Heart right ventricle (tissue), 16 donors: ENCODE measurements around the gene EBI3. TPM values are rescaled to one million over a fixed set of nuclear protein-coding genes. Genes with fewer than 3 reads are reported as not detected.

ENCODE experiments used
- ATAC-seq, 8 donors: fragments of 200-7000 bp; cut with Tn5 transposase; one replicate each; pipeline ENCODE4 v1.9.1; 2020; ENCODE audit warnings: mild to moderate bottlenecking in 8 of 8, moderate library complexity in 8 of 8, moderate number of reproducible peaks in 1 of 8
- DNase-seq, 2 donors: peaks; one replicate each; pipeline ENCODE4 v3.0.0-alpha.2; 2020
- H3K27ac ChIP-seq, 10 donors: fragments of 200-600 bp; sonication (generic) in 2 of 10; one replicate each; pipeline versions ENCODE4 v1.5.0 to v1.8.0; 2020 to 2022; ENCODE audit warnings: mild to moderate bottlenecking in 3 of 10
- H3K27me3 ChIP-seq, 7 donors: fragments of 200-600 bp; one replicate each; pipeline ENCODE4 v1.8.0; 2021 to 2022; ENCODE audit warnings: mild to moderate bottlenecking in 2 of 7
- H3K36me3 ChIP-seq, 9 donors: fragments of 200-600 bp; sonication (generic) in 1 of 9; one replicate each; pipeline versions ENCODE4 v1.5.0 to v1.8.0; 2020 to 2022; ENCODE audit warnings: mild to moderate bottlenecking in 2 of 9
- H3K4me1 ChIP-seq, 9 donors: fragments of 200-600 bp; sonication (generic) in 1 of 9; one replicate each; pipeline versions ENCODE4 v1.5.0 to v1.8.0; 2020 to 2022; ENCODE audit warnings: mild to moderate bottlenecking in 4 of 9
- H3K4me3 ChIP-seq, 10 donors: fragments of 200-600 bp; sonication (generic) in 2 of 10; one replicate each; pipeline versions ENCODE4 v1.5.0 to v1.8.0; 2020 to 2022; ENCODE audit warnings: mild to moderate bottlenecking in 7 of 10, moderate library complexity in 2 of 10
- H3K9me3 ChIP-seq, 11 donors: fragments of 200-600 bp in 10 of 11; sonication (generic) in 2 of 11; one replicate each; pipeline versions ENCODE4 v1.5.0 to v1.8.0; 2013 to 2022; ENCODE audit warnings: mild to moderate bottlenecking in 2 of 11, control low read depth in 1 of 11, moderate library complexity in 1 of 11
- WGBS, 2 donors: extraction: QIAGEN DNeasy Blood & Tissue Kit; methylation state at CpG; one replicate each; pipeline ENCODE4 v1.1.7; 2013; ENCODE audit warnings: inconsistent platforms in 1 of 2; 5-methylcytosine and 5-hydroxymethylcytosine counted together
- intact Hi-C, 10 donors: fragments of 100-400 bp; cut with DNase I; formaldehyde crosslinking; loops; one replicate each; pipeline versions ENCODE4 v1.11.1 to v1.14.2; 2022
- polyA plus RNA-seq, 2 donors: library from polyadenylated mRNA; stranded (reverse); fragments of 200-250 nt; gene quantifications; one replicate each; pipeline ENCODE4 v1.2.3, GENCODE V29; 2013
- total RNA-seq, 10 donors: library from RNA; stranded (reverse); fragmentation: NEBNext Ultra II Directional in 3 of 10; extraction: Animal tissue kit (Norgen Biotek cat#: 25700) in 3 of 10; gene quantifications; one replicate each; pipeline versions ENCODE4 v1.2.1 to v1.2.4, GENCODE V29; 2021 to 2023
- TF ChIP-seq, protein P1 (sequence below), 9 donors: fragments of 200-600 bp; sonication (generic) in 2 of 9; IDR thresholded peaks; one replicate each; pipeline versions ENCODE4 v1.5.0 to v1.8.0; 2021 to 2022; ENCODE audit warnings: antibody characterized with exemption in 9 of 9, mild to moderate bottlenecking in 5 of 9, moderate library complexity in 1 of 9
- donor health status: Arrhythmogenic right ventricular cardiomyopathy.
- donor health status: ischemic (EF 13 %, LVEDD 7.1; RV severe dilation, severe dysfunction).
- donor health status: healthy with polysubstance abuse.
- donor health status: DM: no; HTN: yes; CAD: no.
- donor health status: DM: no; HTN: no; CAD: no.
- donor health status: ischemic (EF 25% LVEDD 6.9; RV normal size, moderate dysfunction).
- donor health status: ischemic (EF 25% LVEDD 5.7; RV mildly dilated, moderate dysfunction).
- donor health status: healthy.
- donor health status: DM: yes; HTN: yes; CAD: no.
- donor health status: Ischemic cardiomyopathy.
- donor health status: ischemic (EF 35%, LVEDD 5.7; RV mildly dilated, moderate dysfunction).
- donor health status: nonischemic (EF 11% LVEDD 7.7; RV severe dilation, severe dysfunction).
- donor health status: DM: yes; HTN: yes; CAD: no.
- donor health status: PGD.
- donor health status: ischemic (EF 29% LVEDD 5.4; RV normal size, mild dysfunction).
- donor health status: nonischemic (EF 23%, LVEDD 6.1; RV moderate dilation, normal function).

EBI3 gene
- total and polyA plus RNA-seq, 12 donors: 0.49 to 2.4 (median 0.81) TPM; not detected in 4

DNA sequence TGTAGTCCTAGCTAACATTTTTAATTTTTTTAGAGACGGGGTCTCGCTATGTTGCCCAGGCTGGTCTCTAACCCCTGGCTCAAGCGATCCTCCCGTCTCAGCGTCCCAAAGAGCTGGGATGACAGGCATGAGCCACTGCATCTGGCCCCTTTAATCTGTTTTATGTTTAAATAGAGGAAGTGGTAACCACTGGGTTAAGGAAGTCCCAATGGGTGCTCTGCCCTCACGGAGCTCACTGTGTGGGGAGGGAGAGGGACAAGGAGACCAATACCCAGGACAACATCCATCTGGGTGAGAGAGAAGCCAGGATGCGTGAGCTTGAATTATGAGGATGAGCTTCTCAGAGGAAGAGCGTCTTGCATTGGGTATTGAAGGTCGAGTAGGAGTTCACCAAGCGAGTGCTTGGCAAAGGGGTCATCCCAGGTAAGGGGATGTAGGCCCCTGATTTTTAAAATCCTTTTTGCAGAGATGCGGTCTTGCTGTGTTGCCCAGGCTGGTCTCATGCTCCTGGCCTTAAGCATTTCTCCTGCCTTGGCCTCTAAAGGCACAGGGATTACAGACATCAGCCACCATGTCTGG is 31.4 kb downstream of the EBI3 start:
- TF ChIP-seq, protein P1, sequence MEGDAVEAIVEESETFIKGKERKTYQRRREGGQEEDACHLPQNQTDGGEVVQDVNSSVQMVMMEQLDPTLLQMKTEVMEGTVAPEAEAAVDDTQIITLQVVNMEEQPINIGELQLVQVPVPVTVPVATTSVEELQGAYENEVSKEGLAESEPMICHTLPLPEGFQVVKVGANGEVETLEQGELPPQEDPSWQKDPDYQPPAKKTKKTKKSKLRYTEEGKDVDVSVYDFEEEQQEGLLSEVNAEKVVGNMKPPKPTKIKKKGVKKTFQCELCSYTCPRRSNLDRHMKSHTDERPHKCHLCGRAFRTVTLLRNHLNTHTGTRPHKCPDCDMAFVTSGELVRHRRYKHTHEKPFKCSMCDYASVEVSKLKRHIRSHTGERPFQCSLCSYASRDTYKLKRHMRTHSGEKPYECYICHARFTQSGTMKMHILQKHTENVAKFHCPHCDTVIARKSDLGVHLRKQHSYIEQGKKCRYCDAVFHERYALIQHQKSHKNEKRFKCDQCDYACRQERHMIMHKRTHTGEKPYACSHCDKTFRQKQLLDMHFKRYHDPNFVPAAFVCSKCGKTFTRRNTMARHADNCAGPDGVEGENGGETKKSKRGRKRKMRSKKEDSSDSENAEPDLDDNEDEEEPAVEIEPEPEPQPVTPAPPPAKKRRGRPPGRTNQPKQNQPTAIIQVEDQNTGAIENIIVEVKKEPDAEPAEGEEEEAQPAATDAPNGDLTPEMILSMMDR (IDR thresholded peaks at IDR 0.05): no peak
- 93 to 95% methylated on average over 11 of the region's 11 CpGs for WGBS, 2 donors
- Histone ChIP-seq H3K4me1 (no peaks in the 10 kb centered on the region), H3K27me3 (no peaks in the 10 kb centered on the region), H3K9me3 (peaks cover 0 to 12% (median 6%) of the 10 kb centered on the region in 11 donors), H3K27ac (no peak overlapping the region), H3K4me3 (no peak overlapping the region), H3K36me3 (peaks cover 4 to 98% (median 51%) of the 10 kb centered on the region in 9 donors)
- intact Hi-C loops: loop anchor here in 3 of 10 donors (5.0 to 10.0 kb wide), 2 partner anchors 92 to 264 kb away; no protein-coding TSS in a partner anchor
- ATAC-seq: peak in 1 of 8 donors; percentile 20
- no peak for DNase-seq

DNA sequence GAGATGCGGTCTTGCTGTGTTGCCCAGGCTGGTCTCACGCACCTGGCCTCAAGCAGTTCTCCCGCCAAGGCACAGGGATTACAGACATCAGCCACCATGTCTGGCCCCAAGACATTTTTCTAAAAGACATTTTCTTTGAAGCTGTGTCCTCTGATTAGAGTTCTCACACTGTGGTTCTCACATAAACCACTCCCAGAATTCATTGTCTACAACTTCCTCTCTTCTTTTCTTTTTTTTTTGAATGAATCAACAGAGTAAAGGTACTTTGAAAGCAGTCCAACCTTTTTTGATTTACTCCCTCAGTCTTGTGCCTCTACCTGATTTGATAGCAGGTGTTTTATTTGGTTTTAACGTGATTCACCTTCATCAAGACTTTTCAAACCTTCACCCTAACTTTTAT is 35.5 kb downstream of the EBI3 start:
- H3K27me3 ChIP-seq: no peaks in the 10 kb centered on the region
- H3K4me1 ChIP-seq: no peaks in the 10 kb centered on the region
- H3K4me3 ChIP-seq: no peak overlapping the region
- H3K27ac ChIP-seq: no peak overlapping the region
- no peak for ATAC-seq
- intact Hi-C loops: loop anchor here in 8 of 10 donors (5.0 to 10.0 kb wide), 4 partner anchors 87 to 260 kb away; partner anchors contain the start of genes CHAF1A (in 1 of the 8) and SH3GL1 (in 1 of the 8)
- no peak for DNase-seq
- TF ChIP-seq, protein P1 (IDR thresholded peaks at IDR 0.05): no peak
- WGBS, 2 donors: 79 to 88% methylated on average over 4 of the region's 4 CpGs
- H3K9me3 ChIP-seq: no peaks in the 10 kb centered on the region
- peaks cover 0 to 97% (median 53%) of the 10 kb centered on the region in 9 donors for H3K36me3 ChIP-seq

DNA sequence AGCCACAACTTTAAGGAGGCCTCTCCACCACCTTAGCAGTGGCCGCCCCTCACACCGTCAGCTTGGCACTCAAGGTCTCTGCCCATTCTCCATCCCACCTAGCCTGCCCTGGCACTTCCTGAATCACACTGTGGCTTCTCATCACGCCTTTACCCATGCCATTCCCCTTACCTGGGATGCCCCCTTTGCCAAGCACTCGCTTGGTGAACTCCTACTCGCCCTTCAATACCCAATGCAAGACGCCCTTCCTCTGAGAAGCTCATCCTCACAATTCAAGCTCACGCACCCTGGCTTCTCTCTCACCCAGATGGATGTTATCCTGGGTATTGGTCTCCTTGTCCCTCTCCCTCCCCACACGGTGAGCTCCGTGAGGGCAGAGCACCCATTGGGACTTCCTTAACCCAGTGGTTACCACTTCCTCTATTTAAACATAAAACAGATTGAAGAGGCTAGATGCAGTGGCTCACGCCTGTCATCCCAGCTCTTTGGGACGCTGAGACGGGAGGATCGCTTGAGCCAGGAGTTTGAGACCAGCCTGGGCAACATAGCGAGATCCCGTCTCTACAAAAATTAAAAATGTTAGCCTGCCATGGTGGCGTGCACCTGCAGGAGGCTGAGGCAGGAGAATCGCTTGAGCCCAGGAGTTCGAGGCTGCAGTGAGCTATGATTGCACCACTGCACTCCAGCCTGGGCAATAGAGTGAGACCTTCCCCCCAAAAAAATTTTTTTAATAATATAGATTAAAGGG is 37.1 kb downstream of the EBI3 start:
- DNase-seq: no peak
- TF ChIP-seq, protein P1 (IDR thresholded peaks at IDR 0.05): no peak
- Histone ChIP-seq H3K4me1 (no peaks in the 10 kb centered on the region), H3K36me3 (peaks cover 0 to 97% (median 44%) of the 10 kb centered on the region in 9 donors), H3K4me3 (no peak overlapping the region), H3K27ac (no peak overlapping the region), H3K9me3 (no peaks in the 10 kb centered on the region), H3K27me3 (no peaks in the 10 kb centered on the region)
- ATAC-seq: no peak
- intact Hi-C loops: loop anchor here in 8 of 10 donors (2.0 to 10.0 kb wide), 5 partner anchors 86 to 258 kb away; partner anchors contain the start of genes CHAF1A (in 1 of the 8) and SH3GL1 (in 1 of the 8)
- 93 to 94% methylated on average over 18 of the region's 18 CpGs for WGBS, 2 donors

DNA sequence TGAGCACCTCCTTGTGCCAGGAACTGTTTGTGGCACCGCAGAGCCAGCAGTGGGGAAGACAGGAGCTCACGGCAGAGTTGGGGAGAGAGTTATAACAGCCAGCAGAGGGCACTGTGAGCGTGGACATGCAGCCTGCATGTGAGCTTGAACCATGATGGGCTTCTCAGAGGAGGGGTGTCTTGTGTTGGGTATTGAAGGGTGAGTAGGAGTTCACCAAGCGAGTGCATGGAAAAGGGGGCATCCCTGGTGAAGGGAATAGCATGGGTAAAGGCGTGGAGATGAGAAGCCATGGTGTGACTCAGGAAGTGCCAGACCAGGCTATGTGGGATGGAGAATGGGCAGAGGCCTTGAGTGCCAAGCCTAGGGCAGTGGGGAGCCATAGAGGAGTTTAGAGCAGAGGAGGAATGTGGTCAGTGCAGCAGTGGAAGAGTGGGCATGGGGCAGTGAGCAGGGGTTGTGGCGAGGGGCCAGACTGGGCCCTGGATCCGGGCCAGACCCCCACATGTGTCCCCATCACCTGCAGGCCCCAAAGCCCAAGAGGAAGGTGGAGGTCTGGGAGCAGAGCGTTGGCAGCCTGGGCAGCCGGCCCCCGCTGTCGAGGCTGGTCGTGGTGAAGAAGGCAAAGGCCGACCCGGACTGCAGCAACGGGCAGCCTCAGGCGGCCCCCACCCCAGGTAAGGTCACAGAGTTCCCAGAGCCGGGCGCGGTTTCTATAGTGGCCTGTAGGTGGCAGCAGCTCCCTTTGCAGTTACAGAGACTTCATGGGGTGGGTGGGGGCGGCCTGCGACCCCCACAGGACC is 38.0 kb downstream of the EBI3 start:
- H3K36me3 ChIP-seq: peaks cover 0 to 96% (median 47%) of the 10 kb centered on the region in 9 donors
- H3K27me3 ChIP-seq: no peaks in the 10 kb centered on the region
- intact Hi-C loops: loop anchor here in 8 of 10 donors (2.0 to 10.0 kb wide), 5 partner anchors 85 to 258 kb away; partner anchors contain the start of genes CHAF1A (in 1 of the 8) and SH3GL1 (in 1 of the 8)
- WGBS, 2 donors: 34 to 47% methylated on average over 21 of the region's 21 CpGs
- DNase-seq (peak; percentile 34 to 53), ATAC-seq (peak; percentile 57 to 72 (median 66))
- no peak overlapping the region for H3K4me3 ChIP-seq
- H3K27ac ChIP-seq: no peak overlapping the region
- no peaks in the 10 kb centered on the region for H3K4me1 ChIP-seq
- peaks cover 0 to 7% (median 0%) of the 10 kb centered on the region in 11 donors for H3K9me3 ChIP-seq
- TF ChIP-seq, protein P1 (IDR thresholded peaks at IDR 0.05): peak; percentile 71 to 90 (median 85)
